SK-N-SH treated with all-trans-retinoic acid at 6 μM for 48 hours (cell line): ENCODE measurements around the gene FAM43A.

ENCODE experiments used
- ATAC-seq: fragments of 200-7000 bp; cut with Tn5 transposase; 3 replicates; pipeline ENCODE4 v1.9.1; 2020; ENCODE audit warnings: mild to moderate bottlenecking, moderate library complexity
- ARNTL ChIP-seq: fragments of 450-650 bp; formaldehyde crosslinking; IDR thresholded peaks from 2 replicates; pipeline ENCODE4 v1.5.0; 2020; ENCODE audit warnings: low read depth, mild to moderate bottlenecking, moderate library complexity, borderline replicate concordance
- BACH2 ChIP-seq: fragments of 250-450 bp; sonication (Bioruptor Pico); IDR thresholded peaks from 2 replicates; pipeline ENCODE4 v1.9.0; 2021; ENCODE audit warnings: mild to moderate bottlenecking, borderline replicate concordance
- CREB5 ChIP-seq: fragments of 250-450 bp; sonication (Bioruptor Pico); IDR thresholded peaks from 2 replicates; pipeline ENCODE4 v1.5.1; 2020; ENCODE audit warnings: low read depth, mild to moderate bottlenecking, moderate library complexity
- CSDC2 ChIP-seq: fragments of 250-450 bp; sonication (Bioruptor Pico); IDR thresholded peaks from 2 replicates; pipeline ENCODE4 v1.5.0; 2020; ENCODE audit warnings: mild to moderate bottlenecking, moderate library complexity
- CSRNP3 ChIP-seq: fragments of 250-450 bp; sonication (Bioruptor Pico); IDR thresholded peaks from 2 replicates; pipeline ENCODE4 v1.5.1; 2021; ENCODE audit warnings: mild to moderate bottlenecking, moderate library complexity
- ESRRG ChIP-seq: fragments of 250-450 bp; sonication (Bioruptor Pico); IDR thresholded peaks from 2 replicates; pipeline ENCODE4 v1.6.1; 2021; ENCODE audit warnings: mild to moderate bottlenecking
- GLIS3 ChIP-seq: fragments of 250-450 bp; sonication (Bioruptor Pico); IDR thresholded peaks from 2 replicates; pipeline ENCODE4 v1.5.0; 2020; ENCODE audit warnings: mild to moderate bottlenecking, moderate library complexity
- ISL1 ChIP-seq: fragments of 250-450 bp; sonication (Bioruptor Pico); IDR thresholded peaks from 2 replicates; pipeline ENCODE4 v2.1.2; 2022; ENCODE audit warnings: mild to moderate bottlenecking, moderate library complexity
- OSR1 ChIP-seq: fragments of 250-450 bp; sonication (Bioruptor Pico); IDR thresholded peaks from 2 replicates; pipeline ENCODE4 v1.8.0; 2022; ENCODE audit warnings: moderate library complexity, mild to moderate bottlenecking, inconsistent platforms
- PATZ1 ChIP-seq: fragments of 250-450 bp; sonication (Bioruptor Pico); IDR thresholded peaks from 2 replicates; pipeline ENCODE4 v1.8.0; 2020; ENCODE audit warnings: mild to moderate bottlenecking, moderate library complexity, borderline replicate concordance
- POU6F1 ChIP-seq: fragments of 250-450 bp; sonication (Bioruptor Pico); IDR thresholded peaks from 2 replicates; pipeline ENCODE4 v1.8.0; 2021; ENCODE audit warnings: low read depth, mild to moderate bottlenecking, moderate library complexity, borderline replicate concordance
- PPARA ChIP-seq: fragments of 250-450 bp; sonication (Bioruptor Pico); IDR thresholded peaks from 2 replicates; pipeline ENCODE4 v1.5.0; 2020; ENCODE audit warnings: mild to moderate bottlenecking, borderline replicate concordance
- RARB ChIP-seq: fragments of 250-450 bp; sonication (Bioruptor Pico); IDR thresholded peaks from 2 replicates; pipeline ENCODE4 v1.8.0; 2021; ENCODE audit warnings: mild to moderate bottlenecking, moderate library complexity
- SNAI2 ChIP-seq: fragments of 250-450 bp; sonication (Bioruptor Pico); IDR thresholded peaks from 2 replicates; pipeline ENCODE4 v1.5.0; 2020; ENCODE audit warnings: mild to moderate bottlenecking, moderate library complexity
- TCF4 ChIP-seq: fragments of 250-450 bp; sonication (Bioruptor Pico); IDR thresholded peaks from 2 replicates; pipeline ENCODE4 v1.8.0; 2021; ENCODE audit warnings: mild to moderate bottlenecking, moderate library complexity, borderline replicate concordance
- TOX ChIP-seq: fragments of 250-450 bp; sonication (Bioruptor Pico); IDR thresholded peaks from 2 replicates; pipeline ENCODE4 v1.8.0; 2021; ENCODE audit warnings: mild to moderate bottlenecking, moderate library complexity, borderline replicate concordance
- TSHZ2 ChIP-seq: fragments of 250-450 bp; sonication (Bioruptor Pico); IDR thresholded peaks from 2 replicates; pipeline ENCODE4 v1.5.0; 2020; ENCODE audit warnings: mild to moderate bottlenecking, moderate library complexity
- ZC3H10 ChIP-seq: fragments of 250-450 bp; sonication (Bioruptor Pico); IDR thresholded peaks from 2 replicates; pipeline ENCODE4 v1.5.1; 2021; ENCODE audit warnings: mild to moderate bottlenecking, moderate library complexity
- ZFP3 ChIP-seq: fragments of 250-450 bp; sonication (Bioruptor Pico); IDR thresholded peaks from 2 replicates; pipeline ENCODE4 v1.5.0; 2020; ENCODE audit warnings: mild to moderate bottlenecking, moderate library complexity
- ZFP30 ChIP-seq: fragments of 450-650 bp; formaldehyde crosslinking; IDR thresholded peaks from 2 replicates; pipeline ENCODE4 v1.5.0; 2022; ENCODE audit warnings: mild to moderate bottlenecking, moderate library complexity
- ZNF565 ChIP-seq: fragments of 450-650 bp; formaldehyde crosslinking; conservative IDR thresholded peaks from 2 replicates; pipeline ENCODE4 v1.5.0; 2020; ENCODE audit warnings: low read depth, mild to moderate bottlenecking, moderate library complexity
- ZNF70 ChIP-seq: fragments of 450-650 bp; formaldehyde crosslinking; IDR thresholded peaks from 2 replicates; pipeline ENCODE4 v1.5.0; 2020; ENCODE audit warnings: mild to moderate bottlenecking, moderate library complexity

Gene FAM43A

GRCh38 chr3:194723846-194724618 lies 38.3 kb downstream of the FAM43A start:
- no peak for ATAC-seq
- no peak for TF ChIP-seq PPARA (CRISPR knock-in tag)
- TF ChIP-seq BACH2 (CRISPR knock-in tag), result no peak
- TF ChIP-seq CREB5 (CRISPR knock-in tag), result no peak
- TF ChIP-seq ZC3H10, result no peak
- TF ChIP-seq POU6F1 (CRISPR knock-in tag), result no peak
- TF ChIP-seq ESRRG, result no peak
- TF ChIP-seq ZFP3 (CRISPR knock-in tag), result no peak
- no peak for TF ChIP-seq ISL1
- no peak for TF ChIP-seq ARNTL
- TF ChIP-seq SNAI2, result no peak
- TF ChIP-seq ZFP30 (CRISPR knock-in tag), result no peak
- no peak for TF ChIP-seq PATZ1 (CRISPR knock-in tag)
- TF ChIP-seq TCF4, result no peak
- no peak for TF ChIP-seq CSDC2 (CRISPR knock-in tag)
- TF ChIP-seq GLIS3 (CRISPR knock-in tag), result no peak
- no peak for TF ChIP-seq TSHZ2 (CRISPR knock-in tag)
- TF ChIP-seq TOX (CRISPR knock-in tag), result no peak
- no peak for TF ChIP-seq OSR1 (CRISPR knock-in tag)
- no peak for TF ChIP-seq CSRNP3 (CRISPR knock-in tag)
- no peak for TF ChIP-seq ZNF70 (CRISPR knock-in tag)

- no peak for ATAC-seq
- no peak for TF ChIP-seq ZNF565 (CRISPR knock-in tag)
- no peak for TF ChIP-seq ZFP3 (CRISPR knock-in tag)
- no peak for TF ChIP-seq SNAI2
- TF ChIP-seq TOX (CRISPR knock-in tag), result no peak
- no peak for TF ChIP-seq PATZ1 (CRISPR knock-in tag)
- no peak for TF ChIP-seq RARB (CRISPR knock-in tag)
- no peak for TF ChIP-seq TSHZ2 (CRISPR knock-in tag)
- TF ChIP-seq BACH2 (CRISPR knock-in tag), result no peak
- TF ChIP-seq CREB5 (CRISPR knock-in tag), result no peak
- TF ChIP-seq CSDC2 (CRISPR knock-in tag), result no peak
- TF ChIP-seq GLIS3 (CRISPR knock-in tag), result no peak
- TF ChIP-seq ZNF70 (CRISPR knock-in tag), result no peak
- no peak for TF ChIP-seq ISL1
- TF ChIP-seq ZFP30 (CRISPR knock-in tag), result no peak
- TF ChIP-seq TCF4, result no peak
- no peak for TF ChIP-seq ESRRG
These were observed 39.7 kb downstream of the FAM43A start for GRCh38 chr3:194725346-194725745.
